ENCODE measurements around the gene MEGF11.

MEGF11 gene

GRCh38 chr15:66167854-66168253, 85.7 kb downstream of the MEGF11 start:
- DNase-seq = no peak

- no peak for DNase-seq
Measured at GRCh38 chr15:66165856-66166255, 87.7 kb downstream of the MEGF11 start.

GRCh38 chr15:66164788-66165187, 88.8 kb downstream of the MEGF11 start:
- DNase-seq = no peak

- no peak for DNase-seq
Measured at GRCh38 chr15:66163553-66163952, 90.0 kb downstream of the MEGF11 start.

- no peak for DNase-seq
Measured at GRCh38 chr15:66162286-66162685, 91.3 kb downstream of the MEGF11 start.

- no peak for DNase-seq
Measured at GRCh38 chr15:66161575-66162118, 91.9 kb downstream of the MEGF11 start.

- no peak for DNase-seq
Measured at GRCh38 chr15:66161108-66161507, 92.4 kb downstream of the MEGF11 start.

- DNase-seq = no peak
Measured at GRCh38 chr15:66157507-66157906, 96.0 kb downstream of the MEGF11 start.

- no peak for DNase-seq
Measured at GRCh38 chr15:66156310-66156975, 97.1 kb downstream of the MEGF11 start.

- no peak for DNase-seq
Measured at GRCh38 chr15:66155065-66155464, 98.5 kb downstream of the MEGF11 start.

GRCh38 chr15:66154581-66154980, 99.0 kb downstream of the MEGF11 start:
- DNase-seq = peak; percentile 41

- peak; percentile 56 for DNase-seq
Measured at GRCh38 chr15:66153549-66154415, 99.8 kb downstream of the MEGF11 start.

- no peak for DNase-seq
Measured at GRCh38 chr15:66152650-66153049, 100.9 kb downstream of the MEGF11 start.

GRCh38 chr15:66151809-66152208, 101.7 kb downstream of the MEGF11 start:
- peak; percentile 87 for DNase-seq

GRCh38 chr15:66149871-66150270, 103.7 kb downstream of the MEGF11 start:
- DNase-seq = no peak

- no peak for DNase-seq
Measured at GRCh38 chr15:66148187-66148586, 105.4 kb downstream of the MEGF11 start.

GRCh38 chr15:66147440-66147839, 106.1 kb downstream of the MEGF11 start:
- no peak for DNase-seq

- peak; percentile 74 for DNase-seq
Measured at GRCh38 chr15:66145726-66146182, 107.8 kb downstream of the MEGF11 start.

GRCh38 chr15:66144978-66145725, 108.4 kb downstream of the MEGF11 start:
- DNase-seq = peak; percentile 92

- no peak for DNase-seq
Measured at GRCh38 chr15:66142285-66142684, 111.3 kb downstream of the MEGF11 start.

- DNase-seq = no peak
Measured at GRCh38 chr15:66139591-66140207, 113.9 kb downstream of the MEGF11 start.

- no peak for DNase-seq
Measured at GRCh38 chr15:66138892-66139590, 114.5 kb downstream of the MEGF11 start.

All from DMS53 (cell line).